GM23248 (cell line): ENCODE results near the gene KCNA10. TPM values are rescaled to one million over a fixed set of nuclear protein-coding genes. Genes with fewer than 3 reads are reported as not detected.

Experiments used
- DNase-seq: peaks from one replicate; pipeline ENCODE4 v3.0.0-alpha.2; 2015
- H2AFZ ChIP-seq: fragments of 200-600 bp; sonication (generic); 2 replicates; pipeline ENCODE4 v1.6.1; 2016; ENCODE audit warnings: antibody characterized with exemption
- H3F3A ChIP-seq: fragments of 200-600 bp; sonication (generic); 2 replicates; pipeline ENCODE4 v1.6.1; 2016; ENCODE audit warnings: mild to moderate bottlenecking, antibody characterized with exemption, mixed run types; ENCODE audit not compliant: insufficient read depth
- H3K27ac ChIP-seq: fragments of 200-600 bp; sonication (generic); 2 replicates; pipeline ENCODE4 v1.5.1; 2016; ENCODE audit warnings: mild to moderate bottlenecking
- H3K27me3 ChIP-seq: fragments of 200-600 bp; sonication (generic); replicated peaks from 2 replicates; pipeline ENCODE4 v1.6.1; 2016; ENCODE audit warnings: mild to moderate bottlenecking; ENCODE audit not compliant: insufficient read depth
- H3K36me3 ChIP-seq: fragments of 200-600 bp; sonication (generic); 2 replicates; pipeline ENCODE4 v1.6.1; 2016; ENCODE audit warnings: low read depth, mild to moderate bottlenecking
- H3K4me1 ChIP-seq: fragments of 200-600 bp; sonication (generic); 2 replicates; pipeline ENCODE4 v1.6.1; 2016; ENCODE audit warnings: mild to moderate bottlenecking; ENCODE audit not compliant: insufficient read depth
- H3K4me2 ChIP-seq: fragments of 200-600 bp; sonication (generic); one replicate; pipeline ENCODE4 v1.6.1; 2016; ENCODE audit warnings: mild to moderate bottlenecking; ENCODE audit not compliant: unreplicated experiment
- H3K4me3 ChIP-seq: fragments of 200-600 bp; sonication (generic); 2 replicates; pipeline ENCODE4 v1.5.1; 2016; ENCODE audit warnings: mild to moderate bottlenecking
- H3K79me2 ChIP-seq: fragments of 200-600 bp; sonication (generic); 2 replicates; pipeline ENCODE4 v1.6.1; 2016; ENCODE audit warnings: mild to moderate bottlenecking; ENCODE audit not compliant: insufficient read depth
- H3K9ac ChIP-seq: fragments of 200-600 bp; sonication (generic); 2 replicates; pipeline ENCODE4 v1.6.1; 2016; ENCODE audit warnings: mild to moderate bottlenecking
- H3K9me2 ChIP-seq: fragments of 200-600 bp; sonication (generic); 2 replicates; pipeline ENCODE4 v1.6.1; 2016; ENCODE audit warnings: mixed run types, mild to moderate bottlenecking, moderate library complexity; ENCODE audit not compliant: insufficient read depth
- H3K9me3 ChIP-seq: fragments of 200-600 bp; sonication (generic); one replicate; pipeline ENCODE4 v1.6.1; 2017; ENCODE audit warnings: low read depth
- H4K20me1 ChIP-seq: fragments of 200-600 bp; sonication (generic); 2 replicates; pipeline ENCODE4 v1.6.0; 2016; ENCODE audit not compliant: insufficient read depth
- EZH2 ChIP-seq: fragments of 200-600 bp; sonication (generic); IDR thresholded peaks from 2 replicates; pipeline ENCODE4 v1.6.1; 2018; ENCODE audit warnings: antibody characterized with exemption, mild to moderate bottlenecking; ENCODE audit not compliant: insufficient read depth, poor library complexity, severe bottlenecking
- EZH2phosphoT487 ChIP-seq: fragments of 200-600 bp; sonication (generic); IDR thresholded peaks from 2 replicates; pipeline ENCODE4 v1.6.1; 2018; ENCODE audit warnings: antibody characterized with exemption, moderate library complexity, mild to moderate bottlenecking, low read depth; ENCODE audit not compliant: insufficient read depth
- WGBS, 2 experiments: methylation state at CpG; one replicate each; pipeline ENCODE4 v1.1.6; 2015 to 2017; ENCODE audit warnings: low lambda C conversion rate in 2 of 2, low coverage in 1 of 2; ENCODE audit errors: missing lambda C conversion rate in 2 of 2; 5-methylcytosine and 5-hydroxymethylcytosine counted together
- in situ Hi-C: fragments of 300-500 bp; cut with MboI; formaldehyde crosslinking; loops from 2 replicates; pipeline ENCODE4 v1.15.0; 2020
- polyA plus RNA-seq: library from polyadenylated mRNA; unstranded; fragments of >200 nt; fragmentation: Nextera tagmentation; extraction: Ambion mirVana; gene quantifications from 2 replicates; pipeline ENCODE4 v1.2.1, GENCODE V29; 2016
- total RNA-seq: library from RNA; depleted of rRNA; stranded (reverse); fragments of >200 nt; shearing (Covaris generic); gene quantifications from 2 replicates; pipeline ENCODE4 v1.2.3, GENCODE V29; 2014; rRNA removed

Gene KCNA10
- total RNA-seq = not detected in 2 replicates
- not detected in 2 replicates for polyA plus RNA-seq

DNA sequence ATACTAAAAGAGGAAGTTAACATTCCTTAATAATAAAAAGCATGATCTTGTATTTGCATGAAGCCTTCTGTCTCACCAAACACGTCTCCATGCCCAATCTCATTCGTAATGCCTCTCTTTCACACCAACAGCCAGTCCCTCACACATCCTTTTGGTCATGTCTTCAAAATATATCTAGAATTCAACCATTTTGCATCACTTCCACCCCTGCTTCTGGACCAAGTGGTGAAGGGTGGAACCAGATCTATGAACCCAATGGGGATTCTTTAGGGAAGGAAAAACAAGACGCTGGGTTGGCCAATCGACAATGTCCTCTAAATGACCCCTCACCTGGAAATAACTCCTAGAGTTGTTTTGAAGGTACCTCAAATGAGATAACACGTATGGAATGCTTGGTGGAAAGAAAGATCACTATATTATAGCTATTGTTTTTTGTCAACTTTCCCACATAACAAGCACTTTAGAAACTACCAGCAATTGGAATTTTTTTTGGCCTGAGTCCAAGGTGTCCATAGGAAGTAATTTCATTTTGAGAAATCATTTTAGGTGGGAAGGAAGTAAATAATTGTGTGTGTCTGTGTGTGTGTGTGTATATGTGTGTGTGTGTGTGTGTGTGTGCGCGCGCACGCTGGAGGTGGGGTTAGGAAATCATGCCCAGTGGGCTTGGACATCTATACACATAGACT, at the start of gene KCNA10:
KCNA10 (minus strand) TSS at position 51 of the 686 bp plus-strand sequence. CDS start 388 bp downstream, outside the sequence.
- Histone ChIP-seq H2AFZ (no peak within 1 kb of the TSS), H3K4me1 (peaks cover 11% of the 10 kb centered on the region), H3K9me2 (no peaks in the 10 kb centered on the region), H3K36me3 (no peaks in the 10 kb centered on the region), H3K79me2 (no peaks in the 10 kb centered on the region), H4K20me1 (no peaks in the 10 kb centered on the region), H3K9me3 (no peaks in the 10 kb centered on the region), H3K4me3 (no peak within 1 kb of the TSS), H3K27ac (no peak within 1 kb of the TSS), H3F3A (no peaks in the 10 kb centered on the region), H3K4me2 (no peak within 1 kb of the TSS), H3K27me3 (peaks cover 8% of the 10 kb centered on the region), H3K9ac (no peak within 1 kb of the TSS)
- TF ChIP-seq EZH2phosphoT487 (no peak), EZH2 (no peak)
- whole genome bisulfite sequencing, 2 experiments = 14 to 18% methylated on average over 9 of the region's 9 CpGs
- in situ Hi-C loops = no loop called here
- DNase-seq = no peak

DNA sequence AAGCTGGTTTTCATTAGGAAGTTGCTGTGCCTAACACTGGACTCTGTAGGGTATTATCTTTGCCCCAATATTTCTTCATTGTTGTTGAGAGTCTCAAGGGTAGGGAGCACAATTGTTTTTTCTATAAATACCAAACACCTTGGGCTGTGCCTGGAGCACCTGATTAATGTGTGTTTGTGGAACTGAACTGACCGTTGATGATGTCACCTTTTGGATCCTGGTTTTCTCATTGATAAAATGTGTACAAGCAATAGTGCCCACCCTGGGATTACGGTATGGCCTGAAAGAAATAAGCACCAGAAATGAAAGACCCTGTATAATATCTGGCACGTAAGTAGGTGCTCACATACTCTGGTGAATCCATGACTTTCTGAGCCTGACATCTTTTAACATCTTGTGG, 47.9 kb upstream of the KCNA10 start:
- 14 to 28% methylated on average over 3 of the region's 3 CpGs for WGBS, 2 experiments
- H3K27me3 ChIP-seq = peaks cover 21% of the 10 kb centered on the region
- no peaks in the 10 kb centered on the region for H3K9me2 ChIP-seq
- no peaks in the 10 kb centered on the region for H3K4me1 ChIP-seq
- TF ChIP-seq EZH2 (no peak), EZH2phosphoT487 (no peak)
- H3K27ac ChIP-seq = no peak overlapping the region
- DNase-seq = no peak
- no peaks in the 10 kb centered on the region for H3K9me3 ChIP-seq
- H4K20me1 ChIP-seq = no peaks in the 10 kb centered on the region
- in situ Hi-C loops = no loop called here
- no peaks in the 10 kb centered on the region for H3K36me3 ChIP-seq
- no peak overlapping the region for H3K9ac ChIP-seq
- no peak overlapping the region for H3K4me2 ChIP-seq
- no peak overlapping the region for H2AFZ ChIP-seq
- no peaks in the 10 kb centered on the region for H3F3A ChIP-seq
- no peaks in the 10 kb centered on the region for H3K79me2 ChIP-seq
- no peak overlapping the region for H3K4me3 ChIP-seq

DNA sequence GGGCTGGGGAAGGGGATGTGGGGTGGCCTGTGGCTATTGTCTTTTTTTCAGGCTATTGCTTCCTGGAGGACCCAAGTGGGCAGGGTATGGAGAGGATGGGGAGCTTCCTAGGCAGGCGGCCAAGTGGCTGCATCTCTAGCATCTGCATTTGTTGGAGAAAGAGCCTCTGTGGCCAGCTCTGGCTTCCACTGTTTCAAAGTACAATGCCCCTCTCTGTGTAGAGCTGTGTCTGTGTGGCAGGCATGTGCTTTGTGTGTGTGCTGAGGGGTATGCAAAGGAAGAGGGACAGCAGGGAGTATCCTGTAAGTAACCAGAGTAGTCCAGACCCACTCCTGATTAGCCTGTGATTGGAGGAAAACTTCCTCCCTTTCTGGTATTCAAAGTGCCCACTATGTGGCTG, 46.6 kb upstream of the KCNA10 start:
- Histone ChIP-seq H3K9me2 (no peaks in the 10 kb centered on the region), H3K79me2 (no peaks in the 10 kb centered on the region), H3K36me3 (no peaks in the 10 kb centered on the region), H4K20me1 (no peaks in the 10 kb centered on the region), H3F3A (no peaks in the 10 kb centered on the region), H3K4me1 (no peaks in the 10 kb centered on the region), H3K4me2 (no peak overlapping the region), H3K27me3 (peaks cover 14% of the 10 kb centered on the region), H3K27ac (no peak overlapping the region), H3K9ac (no peak overlapping the region), H3K9me3 (no peaks in the 10 kb centered on the region), H2AFZ (no peak overlapping the region), H3K4me3 (no peak overlapping the region)
- in situ Hi-C loops = no loop called here
- DNase-seq = no peak
- WGBS, 2 experiments = 14 to 17% methylated on average over 1 of the region's 1 CpG
- TF ChIP-seq EZH2 = no peak
- TF ChIP-seq EZH2phosphoT487 = no peak

DNA sequence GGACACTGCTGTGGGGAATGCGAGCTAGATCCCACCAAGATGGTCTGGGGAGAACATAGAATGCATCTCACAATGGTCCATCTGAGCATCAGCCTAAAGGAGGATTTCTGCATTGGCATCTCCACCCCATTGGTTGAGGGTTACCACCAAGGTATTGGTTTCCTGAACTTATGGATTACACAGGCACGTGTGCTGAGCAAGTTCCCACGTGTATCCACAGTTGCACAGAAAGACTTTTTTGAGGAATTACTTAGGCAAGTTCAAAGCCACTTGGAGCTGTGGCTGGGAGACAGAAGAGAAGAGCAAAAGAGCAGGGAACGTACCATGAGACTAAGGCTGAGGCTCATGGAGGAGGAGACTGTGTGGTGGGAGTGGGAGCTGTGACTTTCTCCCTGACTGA, 44.1 kb upstream of the KCNA10 start:
- in situ Hi-C loops = no loop called here
- Histone ChIP-seq H3K9me3 (no peaks in the 10 kb centered on the region), H4K20me1 (no peaks in the 10 kb centered on the region), H3K9me2 (no peaks in the 10 kb centered on the region), H3K9ac (no peak overlapping the region), H3K4me1 (no peaks in the 10 kb centered on the region), H3K36me3 (no peaks in the 10 kb centered on the region), H3K27me3 (peaks cover 13% of the 10 kb centered on the region), H3K4me2 (no peak overlapping the region), H3K4me3 (no peak overlapping the region), H3F3A (no peaks in the 10 kb centered on the region), H2AFZ (no peak overlapping the region), H3K79me2 (no peaks in the 10 kb centered on the region), H3K27ac (no peak overlapping the region)
- TF ChIP-seq EZH2phosphoT487 (no peak), EZH2 (no peak)
- DNase-seq = no peak
- WGBS, 2 experiments = 33 to 34% methylated on average over 4 of the region's 4 CpGs
